Neuronal stem cell (in vitro differentiated cells): ENCODE measurements around the gene HSPG2.

ENCODE experiments used
- DNase-seq: peaks from one replicate; pipeline ENCODE4 v3.0.0-alpha.2; 2013; ENCODE audit warnings: low spot score
- H2AFZ ChIP-seq: one replicate; pipeline ENCODE4 v1.6.1; 2013; ENCODE audit warnings: mild to moderate bottlenecking, low read length, inconsistent platforms
- H2AK5ac ChIP-seq: 2 replicates; pipeline ENCODE4 v1.6.1; 2013; ENCODE audit warnings: low read depth, mild to moderate bottlenecking, inconsistent platforms, low read length, moderate library complexity, mixed read lengths
- H2BK120ac ChIP-seq: 2 replicates; pipeline ENCODE4 v1.6.1; 2013; ENCODE audit warnings: low read depth, mild to moderate bottlenecking, inconsistent platforms, low read length, moderate library complexity, mixed read lengths
- H2BK12ac ChIP-seq: one replicate; pipeline ENCODE4 v1.6.1; 2013; ENCODE audit warnings: low read length, inconsistent platforms
- H2BK15ac ChIP-seq: 2 replicates; pipeline ENCODE4 v1.6.1; 2013; ENCODE audit warnings: mild to moderate bottlenecking, low read length, inconsistent platforms, mixed read lengths
- H2BK5ac ChIP-seq: one replicate; pipeline ENCODE4 v1.6.1; 2013; ENCODE audit warnings: inconsistent platforms, mild to moderate bottlenecking, low read length, moderate library complexity
- H3K14ac ChIP-seq: one replicate; pipeline ENCODE4 v1.6.1; 2013; ENCODE audit warnings: low read length, inconsistent platforms
- H3K18ac ChIP-seq: 2 replicates; pipeline ENCODE4 v1.6.1; 2013; ENCODE audit warnings: low read length, inconsistent platforms
- H3K23ac ChIP-seq: 2 replicates; pipeline ENCODE4 v1.6.1; 2013; ENCODE audit warnings: low read depth, mild to moderate bottlenecking, mixed read lengths, low read length, inconsistent platforms; ENCODE audit not compliant: poor library complexity
- H3K27ac ChIP-seq: replicated peaks from 3 replicates; pipeline ENCODE4 v1.5.1; 2013; ENCODE audit warnings: low read length, inconsistent platforms
- H3K27me3 ChIP-seq, 3 experiments: 2 replicates each; pipeline ENCODE4 v1.6.1; 2013; ENCODE audit warnings: low read length in 3 of 3, mild to moderate bottlenecking in 2 of 3, inconsistent platforms in 1 of 3, low read depth in 1 of 3, mixed read lengths in 1 of 3, moderate library complexity in 1 of 3; ENCODE audit not compliant: control insufficient read depth in 3 of 3, insufficient read depth in 3 of 3
- H3K36me3 ChIP-seq, 2 donors: replicated peaks in 1 of 2; 2 replicates each; pipeline ENCODE4 v1.6.1; 2013; ENCODE audit warnings: low read length in 2 of 2; ENCODE audit not compliant: control insufficient read depth in 2 of 2, insufficient read depth in 2 of 2
- H3K4ac ChIP-seq: 2 replicates; pipeline ENCODE4 v1.6.1; 2013; ENCODE audit warnings: inconsistent platforms, mild to moderate bottlenecking, low read length, moderate library complexity
- H3K4me1 ChIP-seq, 2 donors: 1 replicate in 1 of 2; 2 replicates in 1 of 2; pipeline ENCODE4 v1.6.1; 2013; ENCODE audit warnings: low read length in 2 of 2, low read depth in 1 of 2; ENCODE audit not compliant: control insufficient read depth in 2 of 2, insufficient read depth in 1 of 2
- H3K4me2 ChIP-seq: one replicate; pipeline ENCODE4 v1.6.1; 2013; ENCODE audit warnings: mild to moderate bottlenecking, low read length, inconsistent platforms; ENCODE audit not compliant: insufficient read depth, poor library complexity, severe bottlenecking
- H3K4me3 ChIP-seq, 2 donors: 2 replicates each; pipeline ENCODE4 v1.5.1; 2013; ENCODE audit warnings: low read length in 2 of 2, mild to moderate bottlenecking in 2 of 2, inconsistent platforms in 1 of 2, moderate library complexity in 1 of 2
- H3K79me1 ChIP-seq: one replicate; pipeline ENCODE4 v1.6.1; 2013; ENCODE audit warnings: low read depth, mild to moderate bottlenecking, inconsistent platforms, low read length, moderate library complexity
- H3K9ac ChIP-seq: one replicate; pipeline ENCODE4 v1.6.1; 2013; ENCODE audit warnings: mild to moderate bottlenecking, low read depth, low read length, inconsistent platforms; ENCODE audit not compliant: poor library complexity
- H3K9me3 ChIP-seq, 2 donors: replicated peaks in 1 of 2; 2 replicates each; pipeline versions ENCODE3 to v1.6.1; 2013; ENCODE audit warnings: low read length in 2 of 2, mild to moderate bottlenecking in 2 of 2, inconsistent platforms in 1 of 2, low read depth in 1 of 2, mixed read lengths in 1 of 2, moderate library complexity in 1 of 2; ENCODE audit not compliant: control insufficient read depth in 2 of 2, insufficient read depth in 1 of 2
- H4K8ac ChIP-seq: one replicate; pipeline ENCODE4 v1.6.1; 2013; ENCODE audit warnings: low read depth, mild to moderate bottlenecking, inconsistent platforms, low read length, moderate library complexity
- H4K91ac ChIP-seq: one replicate; pipeline ENCODE4 v1.6.1; 2013; ENCODE audit warnings: low read length, low read depth, mild to moderate bottlenecking, inconsistent platforms; ENCODE audit not compliant: poor library complexity
- WGBS, 2 donors: extraction: QIAGEN DNeasy Blood & Tissue Kit; methylation state at CpG; one replicate each; pipeline ENCODE4 v1.1.7; 2013; ENCODE audit warnings: missing lambda C conversion rate in 2 of 2, mixed read lengths in 1 of 2; ENCODE audit not compliant: insufficient read length in 2 of 2, insufficient replicate concordance in 1 of 2; ENCODE audit errors: extremely low coverage in 2 of 2; 5-methylcytosine and 5-hydroxymethylcytosine counted together

HSPG2 gene

DNA sequence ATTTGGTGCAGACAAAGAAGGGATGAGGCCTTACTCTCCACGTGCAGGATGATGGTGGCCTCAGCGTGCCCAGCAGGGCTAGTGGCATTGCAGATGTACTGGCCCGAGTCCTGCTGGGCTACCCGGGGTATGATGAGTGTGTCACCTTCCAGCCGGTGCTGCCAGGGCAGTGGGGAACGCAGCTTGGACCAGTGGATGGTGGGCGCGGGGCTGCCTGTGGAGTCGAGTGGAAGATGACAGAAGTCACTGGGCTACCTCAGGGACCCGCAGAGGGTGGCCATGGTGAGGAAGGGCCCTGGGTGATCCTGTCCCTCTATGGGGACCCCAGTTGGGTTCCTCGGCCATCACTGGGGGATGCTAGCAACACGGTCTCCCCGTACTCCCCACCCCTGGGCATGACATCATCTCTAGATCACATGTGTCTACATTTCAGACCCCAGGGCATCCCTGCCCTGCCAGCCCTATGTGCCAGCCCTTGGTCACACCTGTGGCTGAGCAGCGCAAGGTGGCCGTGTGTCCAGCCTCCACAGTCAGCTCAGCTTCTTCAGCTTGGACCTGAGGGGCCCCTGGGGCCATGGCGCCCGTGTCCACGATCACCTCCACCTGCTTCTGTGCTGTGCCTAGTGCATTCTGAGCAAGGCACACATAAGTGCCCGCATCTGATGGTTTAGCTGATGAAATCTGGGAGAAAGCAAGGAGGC lies 97.6 kb downstream of the HSPG2 start:
- Histone ChIP-seq H3K4me2 (no peak overlapping the region), H3K23ac (peak overlapping the region; percentile 65), H3K4me1 (no peaks in the 10 kb centered on the region), H2BK15ac (no peak overlapping the region), H3K14ac (no peak overlapping the region), H3K9me3 (peaks cover 9 to 10% of the 10 kb centered on the region in 2 donors), H3K4ac (no peak overlapping the region), H3K79me1 (peaks cover 2% of the 10 kb centered on the region), H3K4me3 (peak overlapping the region in 1 of 2 donors; percentile 55), H2AK5ac (no peak overlapping the region), H3K36me3 (peaks cover 50 to 85% of the 10 kb centered on the region in 2 donors), H3K9ac (no peak overlapping the region), H2AFZ (no peak overlapping the region), H3K27ac (no peak overlapping the region), H2BK12ac (no peak overlapping the region), H3K27me3 (no peaks in the 10 kb centered on the region), H4K8ac (peak overlapping the region; percentile 92), H4K91ac (no peak overlapping the region), H3K18ac (no peak overlapping the region), H2BK120ac (no peak overlapping the region), H2BK5ac (no peak overlapping the region)
- DNase-seq, result no peak
- no CpG with 5 or more reads among the region's 19 CpGs for WGBS, 2 donors

DNA sequence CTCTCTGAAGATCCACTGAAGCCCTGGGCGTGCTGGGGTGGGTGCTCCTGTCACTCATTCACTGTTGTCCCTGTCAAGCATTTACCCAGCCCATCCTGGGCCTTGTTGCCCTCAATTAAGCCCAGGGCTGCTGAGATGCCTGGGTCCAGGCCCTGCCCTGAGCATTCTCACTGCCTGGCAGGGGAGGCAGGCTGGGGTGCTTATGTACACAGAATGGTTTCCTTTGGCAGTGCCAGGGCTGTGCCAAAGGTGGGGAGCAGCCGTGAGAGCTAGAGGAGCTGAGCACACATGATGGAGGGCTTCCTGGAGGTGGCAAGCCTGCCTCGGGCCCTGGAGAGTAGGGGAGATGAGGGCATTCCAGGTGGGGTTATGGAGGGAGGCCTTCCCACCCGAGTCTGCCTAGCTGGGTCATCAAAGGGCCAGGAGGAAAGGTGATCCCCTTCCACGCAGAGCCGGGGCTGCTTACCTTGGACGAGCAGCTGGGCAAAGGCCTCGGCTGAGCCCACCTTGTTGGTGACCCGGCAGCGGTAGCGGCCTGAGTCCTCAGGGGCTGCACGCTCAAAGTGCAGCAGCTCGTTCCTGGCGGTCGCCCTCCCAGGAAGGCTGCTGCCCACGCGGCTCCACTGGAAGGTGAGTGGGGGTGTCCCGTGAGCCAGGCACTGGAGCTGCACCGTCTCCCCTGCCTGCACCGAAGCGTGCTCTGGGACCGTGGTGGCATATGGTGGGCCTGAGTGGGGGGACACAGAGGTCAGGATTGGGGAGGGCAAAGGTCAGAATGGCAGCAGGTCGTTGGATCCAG lies 98.6 kb downstream of the HSPG2 start:
- no peak overlapping the region for H2AFZ ChIP-seq
- peaks cover 18 to 20% of the 10 kb centered on the region in 2 donors for H3K9me3 ChIP-seq
- no peak overlapping the region for H2BK15ac ChIP-seq
- no peak overlapping the region for H3K23ac ChIP-seq
- peak overlapping the region; percentile 39 for H2BK5ac ChIP-seq
- no peak overlapping the region for H2BK120ac ChIP-seq
- H3K9ac ChIP-seq, result no peak overlapping the region
- H3K27ac ChIP-seq, result no peak overlapping the region
- H3K4me3 ChIP-seq, result peak overlapping the region in 1 of 2 donors; percentile 21
- H3K36me3 ChIP-seq, result peaks cover 58 to 86% of the 10 kb centered on the region in 2 donors
- no peak overlapping the region for H3K18ac ChIP-seq
- H3K4me2 ChIP-seq, result no peak overlapping the region
- no peak for DNase-seq
- peaks cover 2% of the 10 kb centered on the region for H3K79me1 ChIP-seq
- H3K14ac ChIP-seq, result peak overlapping the region; percentile 47
- H4K8ac ChIP-seq, result peak overlapping the region; percentile 10
- no peaks in the 10 kb centered on the region for H3K4me1 ChIP-seq
- WGBS, 2 donors, result no CpG with 5 or more reads among the region's 23 CpGs
- no peak overlapping the region for H3K4ac ChIP-seq
- no peak overlapping the region for H2AK5ac ChIP-seq
- no peak overlapping the region for H2BK12ac ChIP-seq
- no peaks in the 10 kb centered on the region for H3K27me3 ChIP-seq
- no peak overlapping the region for H4K91ac ChIP-seq

DNA sequence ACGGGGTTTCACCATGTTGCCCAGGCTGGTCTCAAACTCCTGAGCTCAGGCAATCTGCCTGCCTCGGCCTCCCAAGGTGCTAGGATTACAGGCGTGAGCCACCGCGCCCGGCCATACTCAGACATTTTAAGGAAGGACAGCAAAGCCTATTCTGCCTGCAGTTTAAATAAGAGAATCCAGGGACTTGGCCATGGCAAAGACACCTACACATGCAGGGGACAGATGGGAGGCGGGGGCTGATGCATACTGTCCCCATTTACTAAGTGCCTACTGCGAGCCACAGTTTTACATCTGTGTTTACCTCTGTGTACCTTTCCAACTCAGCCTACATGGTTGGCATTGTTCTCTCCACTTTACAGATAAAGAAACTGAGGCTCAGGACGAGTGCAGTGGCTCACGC lies 99.6 kb downstream of the HSPG2 start:
- Histone ChIP-seq H4K8ac (no peak overlapping the region), H3K27me3 (no peaks in the 10 kb centered on the region), H2BK5ac (no peak overlapping the region), H3K4ac (no peak overlapping the region), H3K14ac (no peak overlapping the region), H3K4me3 (no peak overlapping the region), H3K9me3 (peaks cover 21 to 24% of the 10 kb centered on the region in 2 donors), H3K18ac (no peak overlapping the region), H3K4me1 (no peaks in the 10 kb centered on the region), H3K79me1 (peaks cover 2% of the 10 kb centered on the region), H2BK12ac (no peak overlapping the region), H4K91ac (no peak overlapping the region), H3K23ac (no peak overlapping the region), H3K36me3 (peaks cover 62 to 87% of the 10 kb centered on the region in 2 donors), H2AK5ac (no peak overlapping the region), H2BK120ac (no peak overlapping the region), H2BK15ac (no peak overlapping the region), H3K4me2 (no peak overlapping the region), H3K9ac (no peak overlapping the region), H3K27ac (no peak overlapping the region), H2AFZ (no peak overlapping the region)
- no CpG with 5 or more reads among the region's 10 CpGs for WGBS, 2 donors
- no peak for DNase-seq

DNA sequence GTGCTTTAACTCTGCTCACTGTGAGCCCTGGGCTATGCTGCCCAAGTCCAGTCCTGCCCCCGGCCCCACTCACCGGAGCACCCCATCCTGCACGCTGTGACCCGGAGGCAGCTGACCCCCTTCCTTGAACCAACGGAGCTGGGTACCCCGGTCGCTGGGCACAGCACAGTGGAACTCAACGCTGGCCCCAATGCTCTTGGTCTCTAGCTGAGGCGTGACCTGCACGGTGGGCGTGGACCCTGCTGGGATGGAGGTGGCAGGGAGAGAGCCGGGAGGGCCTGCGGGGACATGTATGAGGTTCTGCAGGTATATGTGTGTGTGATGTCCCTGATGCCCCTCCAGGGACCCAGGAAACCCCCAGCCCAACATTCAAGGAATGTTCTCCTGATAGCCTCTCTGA lies 100.4 kb downstream of the HSPG2 start:
- Histone ChIP-seq H4K8ac (no peak overlapping the region), H3K36me3 (peaks cover 63 to 86% of the 10 kb centered on the region in 2 donors), H3K4me2 (no peak overlapping the region), H2BK15ac (no peak overlapping the region), H2BK5ac (no peak overlapping the region), H3K4me3 (no peak overlapping the region), H3K27me3 (no peaks in the 10 kb centered on the region), H3K27ac (no peak overlapping the region), H3K23ac (peak overlapping the region; percentile 53), H3K18ac (no peak overlapping the region), H2AFZ (no peak overlapping the region), H2BK120ac (no peak overlapping the region), H2BK12ac (no peak overlapping the region), H3K9ac (no peak overlapping the region), H4K91ac (no peak overlapping the region), H3K14ac (no peak overlapping the region), H3K4me1 (no peaks in the 10 kb centered on the region), H3K9me3 (peaks cover 21 to 24% of the 10 kb centered on the region in 2 donors), H2AK5ac (no peak overlapping the region), H3K79me1 (peaks cover 2% of the 10 kb centered on the region), H3K4ac (no peak overlapping the region)
- no peak for DNase-seq
- WGBS, 2 donors, result no CpG with 5 or more reads among the region's 13 CpGs
